Breast epithelium (tissue), 4 donors: ENCODE results near the gene MYO6. TPM values are rescaled to one million over a fixed set of nuclear protein-coding genes. Genes with fewer than 3 reads are reported as not detected.

Experiments
- DNase-seq, 2 donors: peaks; one replicate each; pipeline ENCODE4 v3.0.0-alpha.2; 2019; ENCODE audit warnings: low spot score in 2 of 2
- H3K27ac ChIP-seq, 2 donors: fragments of 200-600 bp; sonication (generic) in 1 of 2; one replicate each; pipeline ENCODE4 v1.5.1; 2016 to 2019; ENCODE audit warnings: mild to moderate bottlenecking in 1 of 2
- H3K27me3 ChIP-seq, 2 donors: fragments of 200-600 bp; sonication (generic) in 1 of 2; one replicate each; pipeline versions ENCODE4 v1.5.1 to v1.6.0; 2017 to 2019; ENCODE audit warnings: control low read depth in 1 of 2, mild to moderate bottlenecking in 1 of 2
- H3K36me3 ChIP-seq: fragments of 200-600 bp; one replicate; pipeline ENCODE4 v1.5.1; 2019
- H3K4me1 ChIP-seq, 2 donors: fragments of 200-600 bp; sonication (generic); one replicate each; pipeline ENCODE4 v1.5.1; 2016 to 2019; ENCODE audit warnings: control low read depth in 1 of 2
- H3K4me3 ChIP-seq, 3 donors: fragments of 200-600 bp; sonication (generic); 1 replicate in 2 of 3; 2 replicates in 1 of 3; pipeline ENCODE4 v1.5.1; 2016 to 2019; ENCODE audit warnings: mild to moderate bottlenecking in 3 of 3, moderate library complexity in 2 of 3
- H3K9me3 ChIP-seq, 2 donors: fragments of 200-600 bp; sonication (generic) in 1 of 2; one replicate each; pipeline ENCODE4 v1.5.1; 2016 to 2019; ENCODE audit warnings: control low read depth in 1 of 2
- CTCF ChIP-seq, 3 donors: fragments of 450-650 bp; IDR thresholded peaks; one replicate each; pipeline ENCODE4 v1.5.1; 2016 to 2017; ENCODE audit warnings: antibody characterized with exemption in 3 of 3, mild to moderate bottlenecking in 3 of 3, moderate library complexity in 3 of 3
- POLR2A ChIP-seq: fragments of 450-650 bp; IDR thresholded peaks from one replicate; pipeline ENCODE4 v1.6.1; 2016; ENCODE audit warnings: antibody characterized with exemption, mild to moderate bottlenecking, moderate library complexity
- POLR2AphosphoS5 ChIP-seq, 3 donors: sonication (generic); formaldehyde crosslinking; IDR thresholded peaks; one replicate each; pipeline ENCODE4 v1.6.1; 2017; ENCODE audit warnings: antibody characterized with exemption in 3 of 3
- intact Hi-C: fragments of 100-400 bp; cut with DNase I; formaldehyde crosslinking; loops from one replicate; pipeline ENCODE4 v1.15.1; 2023; ENCODE audit warnings: low total_unique reads
- total RNA-seq, 3 donors: library from RNA; depleted of rRNA; stranded (reverse); fragments of >200 nt; gene quantifications; one replicate each; pipeline ENCODE4 v1.1.0, GENCODE V29; 2016

Gene MYO6
- total RNA-seq, 3 donors from 2014 or later = 21.8 to 143 (median 89.5) TPM

- intact Hi-C loops = no loop called here
- H3K36me3 ChIP-seq = no peaks in the 10 kb centered on the region
- no peaks in the 10 kb centered on the region for H3K4me1 ChIP-seq
- no peak for TF ChIP-seq POLR2A
- no peak for TF ChIP-seq POLR2AphosphoS5 (IDR thresholded peaks at IDR 0.05)
- TF ChIP-seq CTCF (IDR thresholded peaks at IDR 0.05) = no peak
- H3K9me3 ChIP-seq = no peaks in the 10 kb centered on the region
- no peak for DNase-seq
- H3K27ac ChIP-seq = peak overlapping the region; percentile 33 to 34
- no peak overlapping the region for H3K4me3 ChIP-seq
- no peaks in the 10 kb centered on the region for H3K27me3 ChIP-seq
Measured at GRCh38 chr6:75850026-75850833, 101.2 kb downstream of the MYO6 start.

GRCh38 chr6:75852721-75853120, 103.7 kb downstream of the MYO6 start:
- Histone ChIP-seq H3K9me3 (no peaks in the 10 kb centered on the region), H3K4me3 (no peak overlapping the region), H3K36me3 (no peaks in the 10 kb centered on the region), H3K27me3 (no peaks in the 10 kb centered on the region), H3K27ac (no peak overlapping the region), H3K4me1 (no peaks in the 10 kb centered on the region)
- DNase-seq = no peak
- TF ChIP-seq CTCF (IDR thresholded peaks at IDR 0.05) (no peak), POLR2AphosphoS5 (IDR thresholded peaks at IDR 0.05) (no peak), POLR2A (no peak)
- intact Hi-C loops = no loop called here

- no peak for DNase-seq
- TF ChIP-seq POLR2AphosphoS5 (IDR thresholded peaks at IDR 0.05) = no peak
- TF ChIP-seq CTCF (IDR thresholded peaks at IDR 0.05) = no peak
- no peak for TF ChIP-seq POLR2A
- Histone ChIP-seq H3K4me3 (no peak overlapping the region), H3K9me3 (no peaks in the 10 kb centered on the region), H3K27ac (no peak overlapping the region), H3K4me1 (no peaks in the 10 kb centered on the region), H3K36me3 (no peaks in the 10 kb centered on the region), H3K27me3 (no peaks in the 10 kb centered on the region)
- intact Hi-C loops = no loop called here
Measured at GRCh38 chr6:75853806-75854205, 104.8 kb downstream of the MYO6 start.

- Histone ChIP-seq H3K9me3 (no peaks in the 10 kb centered on the region), H3K27ac (no peak overlapping the region), H3K4me3 (no peak overlapping the region), H3K27me3 (no peaks in the 10 kb centered on the region), H3K36me3 (no peaks in the 10 kb centered on the region), H3K4me1 (no peaks in the 10 kb centered on the region)
- TF ChIP-seq POLR2A (no peak), POLR2AphosphoS5 (IDR thresholded peaks at IDR 0.05) (no peak), CTCF (IDR thresholded peaks at IDR 0.05) (peak in 1 of 3 donors; percentile 25)
- intact Hi-C loops = no loop called here
- no peak for DNase-seq
Measured at GRCh38 chr6:75855052-75855451, 106.0 kb downstream of the MYO6 start.

GRCh38 chr6:75856902-75857301, 107.9 kb downstream of the MYO6 start:
- TF ChIP-seq POLR2AphosphoS5 (IDR thresholded peaks at IDR 0.05) (no peak), CTCF (IDR thresholded peaks at IDR 0.05) (no peak), POLR2A (no peak)
- no peaks in the 10 kb centered on the region for H3K27me3 ChIP-seq
- DNase-seq = no peak
- no peaks in the 10 kb centered on the region for H3K9me3 ChIP-seq
- no peak overlapping the region for H3K4me3 ChIP-seq
- intact Hi-C loops = no loop called here
- H3K27ac ChIP-seq = no peak overlapping the region
- H3K36me3 ChIP-seq = no peaks in the 10 kb centered on the region
- H3K4me1 ChIP-seq = no peaks in the 10 kb centered on the region
